Measurements from ENCODE around the gene IFT25.
A peak's percentile ranks its signal among the peaks of the same experiment; 100 is the strongest.
"Not testable (repeated sequence)": the region's sequence is repeated elsewhere in the genome, so short reads cannot be mapped to it uniquely, and the experiment has no call there.

IFT25 gene

GRCh38 chr1:53889304-53890298, 55.9 kb downstream of the IFT25 start, which contains the start of gene YIPF1:
Gene YIPF1 (minus strand): TSS chr1:53889797. CDS start chr1:53888937, 860 bp downstream.
- DNase-seq (ENCODE audit: low read depth in 1 of 2, low spot score in 1 of 2): peak; percentile 70 to 79

- no peak for DNase-seq (ENCODE audit: low read depth in 1 of 2, low spot score in 1 of 2)
These were observed 56.8 kb downstream of the IFT25 start for GRCh38 chr1:53888681-53889080.

- DNase-seq (ENCODE audit: low read depth in 1 of 2, low spot score in 1 of 2): not testable (repeated sequence)
These were observed 61.9 kb downstream of the IFT25 start for GRCh38 chr1:53883600-53883999.

GRCh38 chr1:53881853-53882252, 63.6 kb downstream of the IFT25 start:
- not testable (repeated sequence) for DNase-seq (ENCODE audit: low read depth in 1 of 2, low spot score in 1 of 2)

GRCh38 chr1:53878492-53879105, 66.9 kb downstream of the IFT25 start:
- no peak for DNase-seq (ENCODE audit: low read depth in 1 of 2, low spot score in 1 of 2)

GRCh38 chr1:53875150-53875549, 70.3 kb downstream of the IFT25 start:
- not testable (repeated sequence) for DNase-seq (ENCODE audit: low read depth in 1 of 2, low spot score in 1 of 2)

- no peak for DNase-seq (ENCODE audit: low read depth in 1 of 2, low spot score in 1 of 2)
These were observed 73.6 kb downstream of the IFT25 start for GRCh38 chr1:53871773-53872484.

Measured in activated T-helper 1 cell treated with anti-CD3 and anti-CD28 coated beads, Interleukin-2, amount 50 U/mL, for 16 hours (primary cell).